SK-MEL-5 (cell line): ENCODE measurements around the gene SLIRP. TPM values are rescaled to one million over a fixed set of nuclear protein-coding genes. Genes with fewer than 3 reads are reported as not detected.
A peak's percentile ranks its signal among the peaks of the same experiment; 100 is the strongest.
"Not testable (repeated sequence)": the region's sequence is repeated elsewhere in the genome, so short reads cannot be mapped to it uniquely, and the experiment has no call there.

Source experiments
- DNase-seq: peaks from one replicate; pipeline ENCODE4 v3.0.0-alpha.2; 2016; ENCODE audit warnings: low read depth, low spot score
- in situ Hi-C: cut with HindIII; loops from 2 replicates; pipeline ENCODE4 v1.10.0; 2016; ENCODE audit warnings: low sequenced_read_pairs, high pct_unique_total_duplicates, low pct_unique_long_range_greater_than_20kb
- polyA plus RNA-seq, 2 experiments: library from polyadenylated mRNA; depleted of rRNA; stranded (reverse); fragments of >200 nt; gene quantifications; 2 replicates each; pipeline ENCODE4 v1.2.3, GENCODE V29; 2015
- total RNA-seq: library from RNA; depleted of rRNA; stranded (reverse); fragments of >200 nt; shearing (Covaris generic); gene quantifications from 2 replicates; pipeline ENCODE4 v1.2.3, GENCODE V29; 2014; rRNA removed

Gene SLIRP
- 411 and 462 TPM in 2 replicates for total RNA-seq
- polyA plus RNA-seq (2015; cell fraction: cytosol; rRNA removed): 246 and 318 TPM in 2 replicates
- 27.4 and 84.6 TPM in 2 replicates for polyA plus RNA-seq (2015; cell fraction: nucleus; rRNA removed)

DNA sequence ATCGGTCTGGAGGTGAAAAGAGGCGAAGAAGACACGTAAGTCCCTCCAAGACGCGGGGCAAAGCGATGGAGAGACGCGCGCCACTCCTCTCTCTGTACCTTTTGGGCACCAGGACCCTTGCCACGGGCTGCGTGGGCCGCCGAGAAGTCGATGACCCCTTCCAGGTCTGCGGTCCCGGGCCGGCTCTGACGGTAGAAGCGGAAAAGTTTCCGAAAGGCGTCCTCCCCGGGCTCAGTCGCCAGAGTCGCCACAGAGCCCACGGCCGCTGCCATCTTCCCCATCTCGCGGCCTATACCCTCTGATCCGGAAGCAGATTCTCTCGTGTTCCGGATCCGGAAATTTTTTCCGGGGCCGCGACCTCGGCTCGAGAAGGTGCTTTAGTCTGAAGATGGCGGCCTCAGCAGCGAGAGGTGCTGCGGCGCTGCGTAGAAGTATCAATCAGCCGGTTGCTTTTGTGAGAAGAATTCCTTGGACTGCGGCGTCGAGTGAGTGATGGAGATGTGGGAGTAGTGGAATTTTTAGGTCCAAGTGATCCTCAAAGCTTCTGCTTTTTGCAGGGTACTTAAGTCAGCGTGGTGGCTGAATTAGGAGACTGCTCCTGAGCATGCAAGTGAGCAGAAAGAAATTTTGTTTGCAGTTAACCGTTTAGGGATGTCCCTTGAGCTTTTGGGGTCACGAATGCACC lies at the start of gene SLIRP, which contains the start of gene ALKBH1:
SLIRP (plus strand) TSS at position 380 of the 685 bp plus-strand sequence; CDS start at position 389, 9 bp downstream.
ALKBH1 (minus strand) TSS at position 300 of the 685 bp plus-strand sequence; CDS start at position 281, 19 bp downstream.
- DNase-seq: peak; percentile 86
- in situ Hi-C loops: no loop called here

DNA sequence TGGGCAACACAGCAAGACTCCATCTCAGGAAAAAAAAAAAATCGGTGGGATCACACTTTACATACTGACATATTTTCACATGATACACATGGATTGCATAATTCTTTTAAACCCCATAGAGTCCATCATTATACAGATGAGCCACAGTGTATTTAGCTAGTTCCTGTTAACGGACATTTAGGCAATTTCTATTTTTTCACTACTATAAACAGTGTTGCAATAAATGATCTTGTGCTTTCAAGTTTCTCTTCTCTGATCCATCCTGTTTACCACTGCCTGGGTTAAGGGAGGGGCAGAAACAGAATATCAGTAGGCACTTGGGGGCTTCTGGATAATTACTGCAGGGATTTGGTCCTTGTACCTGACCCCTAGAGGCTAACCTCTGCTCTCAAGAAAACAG lies 48.1 kb upstream of the SLIRP start:
- in situ Hi-C loops: no loop called here
- DNase-seq: no peak

DNA sequence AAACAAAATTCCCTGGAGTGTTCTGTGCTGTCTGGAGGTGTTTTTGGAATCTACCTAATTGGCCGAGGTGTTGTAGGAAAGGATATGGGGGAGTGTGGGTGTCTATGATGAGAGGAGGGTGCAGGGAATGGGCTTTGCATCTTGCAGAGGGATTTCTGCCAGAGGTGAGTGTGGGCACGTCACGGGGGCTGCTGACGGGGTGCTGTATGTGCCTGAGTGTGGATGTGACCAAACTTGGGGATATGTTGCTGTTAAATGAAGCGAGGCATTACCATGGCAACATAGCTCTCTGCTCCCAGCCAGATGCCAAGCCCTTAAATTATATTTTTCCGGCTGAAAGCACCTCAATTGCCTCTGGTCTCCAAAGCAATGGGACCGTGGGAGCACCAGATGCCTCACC lies 47.1 kb upstream of the SLIRP start:
- DNase-seq: no peak
- in situ Hi-C loops: no loop called here

DNA sequence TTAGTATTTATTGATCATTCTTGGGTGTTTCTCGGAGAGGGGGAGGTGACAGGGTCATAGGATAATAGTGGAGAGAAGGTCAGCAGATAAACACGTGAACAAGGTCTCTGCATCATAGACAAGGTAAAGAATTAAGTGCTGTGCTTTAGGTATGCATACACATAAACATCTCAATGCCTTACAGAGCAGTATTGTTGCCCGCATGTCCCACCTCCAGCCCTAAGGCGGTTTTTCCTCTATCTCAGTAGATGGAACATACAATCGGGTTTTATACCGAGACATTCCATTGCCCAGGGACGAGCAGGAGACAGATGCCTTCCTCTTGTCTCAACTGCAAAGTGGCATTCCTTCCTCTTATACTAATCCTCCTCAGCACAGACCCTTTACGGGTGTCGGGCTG lies 46.3 kb upstream of the SLIRP start:
- peak; percentile 46 for DNase-seq
- in situ Hi-C loops: not testable (repeated sequence)

DNA sequence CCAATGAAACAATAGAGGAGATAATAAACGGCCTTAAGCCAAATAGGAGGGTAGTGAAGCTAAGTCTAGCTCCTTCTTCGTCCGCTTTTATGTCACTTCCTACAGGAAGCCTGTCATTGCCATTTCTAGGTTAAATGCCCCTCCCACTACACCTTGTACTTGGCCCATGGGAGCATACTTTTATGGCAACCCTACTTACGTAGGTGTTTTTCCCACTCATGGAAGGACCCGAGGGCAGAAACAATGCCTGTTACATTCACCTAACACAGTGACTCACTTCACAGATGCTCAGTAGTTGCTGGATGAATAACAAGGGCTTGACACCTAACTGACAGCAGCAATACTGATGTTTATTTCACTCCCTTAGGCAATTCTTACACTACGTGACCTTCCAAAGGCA lies 44.6 kb upstream of the SLIRP start:
- in situ Hi-C loops: no loop called here
- DNase-seq: no peak

DNA sequence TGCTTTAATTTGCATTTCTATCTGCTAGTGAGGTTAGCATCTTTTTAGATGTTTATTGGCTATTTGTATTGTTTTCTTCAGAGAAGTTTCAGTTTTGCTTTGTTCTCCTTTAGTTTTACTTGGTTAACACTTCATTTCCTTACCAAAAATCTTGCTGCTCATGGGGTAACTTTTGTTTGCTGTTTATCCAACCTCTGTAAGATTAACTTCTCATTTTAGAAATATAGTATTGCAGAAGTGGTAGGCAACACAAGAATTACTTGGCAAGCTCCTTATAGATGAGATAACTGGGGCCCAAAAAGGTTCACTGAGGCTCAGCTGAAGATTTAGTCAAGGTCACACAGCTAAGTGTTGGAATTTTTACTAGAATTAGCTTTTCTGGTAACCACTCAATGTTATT lies 40.6 kb upstream of the SLIRP start:
- no peak for DNase-seq
- in situ Hi-C loops: no loop called here

DNA sequence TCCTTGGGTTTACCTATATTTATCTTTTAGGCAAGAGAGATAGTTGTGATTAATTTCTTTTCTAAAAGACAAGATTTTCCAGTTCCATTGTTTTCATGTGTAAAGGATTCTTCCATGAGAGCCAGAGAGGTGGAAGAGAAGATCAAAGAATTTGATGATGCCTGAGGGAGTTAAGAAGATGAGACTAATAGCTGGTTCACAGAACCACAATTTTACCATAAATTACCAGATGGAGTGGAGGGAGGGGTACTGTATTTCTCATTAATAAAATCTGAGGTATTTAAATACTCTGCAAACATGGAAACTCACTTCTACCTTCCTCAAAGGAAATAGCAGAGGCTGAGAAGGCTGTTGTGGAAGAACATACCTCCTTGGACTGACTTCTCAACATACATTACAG lies 34.7 kb upstream of the SLIRP start:
- in situ Hi-C loops: no loop called here
- no peak for DNase-seq

DNA sequence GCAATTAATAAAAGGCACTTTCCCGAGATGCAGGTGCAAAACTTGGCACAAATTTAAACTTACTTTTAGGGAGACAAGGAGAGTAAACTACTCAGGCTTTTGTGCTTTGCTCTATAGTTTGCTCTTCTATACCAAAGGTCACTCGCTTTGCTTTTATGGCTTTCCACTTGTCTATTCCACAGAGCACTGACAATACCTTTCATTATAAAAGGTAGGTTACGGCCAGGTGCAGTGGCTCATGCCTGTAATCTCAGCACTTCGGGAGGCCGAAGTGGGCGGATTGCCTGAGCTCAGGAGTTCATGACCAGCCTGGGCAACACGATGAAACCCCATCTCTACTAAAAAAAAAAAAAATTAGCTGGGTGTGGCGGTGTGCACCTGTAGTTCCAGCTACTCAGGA lies 33.0 kb upstream of the SLIRP start:
- in situ Hi-C loops: no loop called here

DNA sequence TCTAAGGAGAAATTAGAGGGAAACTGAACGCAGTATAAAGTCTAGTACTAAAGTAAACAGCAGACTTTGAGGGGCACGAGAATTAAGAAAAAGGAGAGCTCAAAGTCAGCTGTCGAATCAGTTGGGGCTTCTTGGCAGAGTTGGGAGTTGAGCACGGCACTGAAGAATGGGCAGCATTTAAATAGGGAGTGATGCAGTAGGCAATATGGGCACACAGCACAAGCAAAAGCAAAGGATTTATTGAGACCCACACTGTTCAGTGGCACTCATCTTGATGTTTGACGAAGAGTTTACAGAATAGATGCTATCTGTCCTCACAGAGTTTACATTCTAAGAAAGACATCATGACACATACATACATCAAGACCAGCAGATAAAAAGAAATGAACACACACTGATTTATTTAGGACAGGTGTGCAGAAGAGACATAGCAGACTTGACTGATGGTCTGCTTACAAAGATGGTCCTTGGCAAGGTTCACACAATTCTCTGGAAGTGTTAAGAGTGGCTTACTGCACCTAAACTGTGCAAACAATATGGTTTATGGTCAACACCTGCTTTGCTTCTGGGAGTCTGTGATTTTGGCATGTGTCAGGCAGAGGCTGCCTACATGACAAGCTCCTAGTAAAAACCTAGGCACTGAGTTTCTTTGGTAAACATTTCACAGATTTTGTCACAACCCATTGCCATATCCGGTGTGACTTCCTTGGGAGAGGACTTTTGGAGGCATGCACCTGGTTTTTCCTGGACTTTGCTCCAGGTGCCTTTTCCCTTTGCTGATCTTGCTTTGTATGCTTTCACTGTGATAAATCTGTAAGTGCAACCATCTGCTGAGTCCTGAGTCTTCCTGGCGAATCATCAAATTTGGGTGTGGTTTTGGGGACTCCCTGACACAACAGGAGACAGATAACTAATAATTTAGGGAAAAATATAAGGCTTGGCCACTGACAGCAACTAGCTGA lies 26.4 kb upstream of the SLIRP start:
- DNase-seq: no peak
- in situ Hi-C loops: no loop called here

More for the DNA sequence above, 33.0 kb upstream of the SLIRP start:
- DNase-seq: no peak

DNA sequence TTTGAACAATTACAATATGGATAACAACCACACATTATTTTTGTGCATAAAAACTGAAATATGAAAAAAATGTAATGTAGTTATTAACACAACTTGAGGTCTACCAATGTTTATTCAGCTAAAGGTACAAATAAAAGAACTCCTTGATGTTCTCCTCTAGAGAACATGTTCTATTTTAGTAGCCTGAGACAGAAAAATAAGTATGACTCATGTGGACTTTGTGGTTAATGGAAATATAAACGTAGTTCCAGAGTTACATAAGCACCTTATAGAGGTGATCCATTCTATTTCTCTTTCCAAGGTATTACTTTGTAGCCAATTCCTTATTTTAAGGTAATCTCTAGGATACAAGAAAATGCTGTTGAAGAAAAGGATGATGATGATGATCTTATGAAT lies 25.7 kb upstream of the SLIRP start:
- in situ Hi-C loops: no loop called here

DNA sequence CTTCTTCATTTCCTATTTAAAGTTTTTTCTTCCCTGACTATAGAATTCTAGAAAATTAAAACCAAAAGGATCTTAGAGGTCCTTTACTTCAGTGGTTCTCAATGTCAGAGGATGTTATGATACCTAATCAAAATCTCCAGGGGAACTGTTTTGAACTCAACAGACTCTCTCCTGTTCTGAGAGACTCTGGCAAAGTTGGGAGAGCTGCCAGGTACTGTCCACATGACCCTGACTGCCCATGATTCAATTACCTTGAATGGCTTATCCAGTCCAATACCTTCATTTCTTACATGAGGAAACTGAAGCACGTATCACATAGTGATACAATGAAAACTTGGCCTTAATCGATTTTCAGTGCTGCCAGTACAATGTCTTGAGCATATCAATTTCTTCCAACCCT lies 16.6 kb upstream of the SLIRP start:
- in situ Hi-C loops: no loop called here
- DNase-seq: peak; percentile 82

More for the DNA sequence above, 25.7 kb upstream of the SLIRP start:
- no peak for DNase-seq

DNA sequence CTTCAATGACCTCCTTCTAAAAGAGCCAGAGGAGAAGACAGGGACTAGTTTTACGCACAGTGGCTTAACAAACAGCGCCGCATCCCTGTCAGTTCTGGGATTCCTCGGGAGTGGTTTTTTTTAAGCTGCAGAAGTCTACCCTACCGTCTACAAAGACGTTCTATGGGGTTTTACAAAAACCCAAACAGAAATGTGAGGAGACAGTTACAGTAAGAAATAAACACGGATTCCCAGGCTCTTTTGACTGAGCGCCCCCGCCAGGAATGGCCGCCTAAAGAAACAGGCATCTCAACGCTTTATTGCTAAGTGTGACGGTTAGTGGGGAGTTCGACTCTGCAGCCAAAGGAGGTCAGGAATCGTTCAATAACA lies 564 bp upstream of the SLIRP start:
- peak; percentile 47 for DNase-seq
- in situ Hi-C loops: no loop called here

DNA sequence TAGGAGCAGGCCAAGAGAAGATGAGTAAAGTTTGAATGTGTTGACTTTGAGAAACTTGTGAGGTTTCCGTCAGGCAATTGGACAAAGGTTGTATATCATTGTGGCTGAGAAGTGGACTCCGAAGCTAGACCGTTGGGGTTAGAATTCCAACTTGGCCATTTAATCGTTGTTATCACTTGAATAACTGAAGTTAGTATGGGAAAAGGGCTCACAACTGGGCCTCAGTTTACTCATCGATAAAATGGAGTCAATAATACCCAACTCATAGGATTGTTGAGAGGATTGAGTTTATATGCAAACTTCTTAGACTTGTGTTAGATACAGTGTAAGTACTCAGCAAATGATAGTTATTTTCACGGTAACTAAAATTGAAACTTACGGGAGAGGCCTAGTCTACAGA lies 846 bp downstream of the SLIRP start:
- no peak for DNase-seq
- in situ Hi-C loops: no loop called here

DNA sequence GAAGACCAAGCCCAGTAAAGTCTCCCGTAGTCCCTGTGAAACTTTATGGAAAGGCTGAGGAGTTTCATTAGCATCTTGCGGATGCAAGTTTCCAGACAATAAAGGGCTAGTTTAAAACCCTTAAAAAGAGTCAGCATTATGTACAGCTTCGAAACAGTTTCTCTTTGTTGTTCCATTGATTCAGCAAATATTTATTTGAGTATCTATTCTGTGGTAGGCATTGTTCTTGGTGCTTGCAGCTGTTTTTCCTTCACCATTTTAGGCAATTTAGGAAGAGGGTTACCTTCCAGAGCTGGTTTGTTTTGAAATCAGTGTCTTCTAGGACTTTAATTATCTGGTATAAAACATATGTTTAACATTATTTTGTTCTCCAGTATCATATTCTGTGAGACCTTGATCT lies 1.5 kb downstream of the SLIRP start:
- DNase-seq: peak; percentile 23
- in situ Hi-C loops: no loop called here

DNA sequence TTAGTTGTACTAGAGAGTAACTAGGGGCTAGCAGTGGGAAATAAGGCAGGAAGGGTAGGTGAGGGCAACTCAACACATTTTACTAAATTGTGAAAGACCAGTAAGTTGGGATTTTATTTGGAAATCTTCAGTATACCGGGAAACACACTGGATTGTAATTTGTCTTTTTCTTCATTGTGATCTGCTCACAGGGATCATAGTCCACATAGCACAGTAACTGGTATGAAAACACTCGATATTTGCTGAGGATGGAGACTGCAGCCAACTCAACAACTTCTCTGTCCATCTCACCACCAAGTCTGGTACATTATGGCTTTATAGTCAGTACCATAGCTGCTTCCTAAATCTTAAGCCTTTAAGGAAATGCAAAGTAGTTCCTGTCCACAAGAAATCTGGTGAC lies 2.5 kb downstream of the SLIRP start:
- in situ Hi-C loops: no loop called here
- DNase-seq: no peak

DNA sequence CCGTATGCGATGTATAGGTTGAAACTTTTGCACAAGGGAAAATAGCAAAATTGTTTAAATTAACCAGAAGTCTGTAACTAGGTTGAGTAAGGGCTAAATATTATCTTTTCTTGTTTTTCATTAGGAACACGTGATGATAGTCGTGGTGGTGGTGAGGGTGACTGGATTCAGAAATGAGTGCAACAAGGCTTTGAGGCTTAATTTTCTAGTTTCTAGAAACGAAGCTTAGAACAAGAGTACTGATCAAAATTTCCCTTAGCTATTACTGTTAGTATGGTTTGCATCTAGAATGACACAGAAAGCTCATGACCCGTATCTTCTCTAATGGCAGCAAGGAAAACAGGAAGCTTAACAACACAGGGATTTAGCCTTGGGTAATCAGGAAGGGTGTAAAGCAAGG lies 7.0 kb downstream of the SLIRP start:
- DNase-seq: no peak
- in situ Hi-C loops: no loop called here

DNA sequence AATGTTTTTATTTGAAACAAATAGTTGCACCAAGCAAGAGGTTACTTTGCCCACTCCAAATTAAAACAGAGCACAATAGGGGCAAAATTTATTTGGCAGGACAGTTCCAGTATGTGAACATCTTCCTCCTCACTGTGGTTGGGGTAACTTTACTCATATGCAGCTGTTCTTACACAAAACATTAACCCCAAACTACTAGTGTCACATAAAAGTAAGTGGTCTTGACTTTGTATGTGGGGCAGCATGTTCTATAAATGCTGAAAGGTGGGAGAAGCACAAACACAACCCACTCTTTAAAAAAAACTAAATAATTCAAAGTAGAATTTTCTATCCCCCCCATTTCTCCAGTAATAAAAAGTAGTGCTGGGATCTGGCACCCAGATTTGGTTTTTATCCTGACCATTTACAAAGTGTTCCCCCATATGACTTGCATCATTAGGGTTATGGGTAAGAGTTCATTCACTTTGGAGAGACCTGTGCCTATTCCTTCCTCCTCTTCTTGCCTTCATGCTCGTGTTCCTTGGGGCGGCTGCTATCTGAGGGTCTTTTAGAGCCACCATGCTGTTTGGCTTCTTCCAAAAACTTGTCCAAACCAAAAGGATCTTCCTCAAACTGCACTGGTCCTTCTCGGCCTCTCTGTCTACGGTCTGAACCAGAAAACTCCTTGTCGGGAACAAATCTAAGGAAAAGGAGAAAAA lies 9.9 kb downstream of the SLIRP start:
- in situ Hi-C loops: no loop called here
- no peak for DNase-seq

DNA sequence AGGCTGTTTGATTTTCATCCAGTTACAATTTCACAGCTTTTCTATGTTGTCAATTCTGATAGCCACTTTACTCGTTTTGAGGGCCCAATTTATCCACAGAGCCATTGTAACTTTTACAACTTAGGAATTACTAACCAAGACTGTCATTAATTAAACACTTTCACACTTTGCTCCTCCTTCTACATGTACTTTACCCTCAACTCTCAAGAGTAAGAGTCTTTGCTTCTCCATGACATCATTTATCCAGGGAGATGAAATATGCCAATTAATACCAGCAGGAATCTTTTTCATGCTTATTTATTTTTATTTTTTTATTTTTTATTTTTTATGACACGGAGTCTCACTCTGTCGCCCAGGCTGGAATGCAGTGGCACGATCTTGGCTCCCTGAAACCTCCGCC lies 13.5 kb downstream of the SLIRP start:
- no peak for DNase-seq
- in situ Hi-C loops: no loop called here
